Measurements from ENCODE around the gene NSRP1. TPM values are rescaled to one million over a fixed set of nuclear protein-coding genes. Genes with fewer than 3 reads are reported as not detected.
A peak's percentile ranks its signal among the peaks of the same experiment; 100 is the strongest.

Gene NSRP1
- total and polyA plus RNA-seq, 2 of the 13 experiments (the other 11 are each of a cell fraction or from before 2014, with no cell fraction given) = 7.0 to 14.3 TPM

- TF ChIP-seq ZNF646 (CRISPR knock-in tag; IDR thresholded peaks at IDR 0.05) (no peak), DRAP1 (CRISPR knock-in tag; IDR thresholded peaks at IDR 0.05) (peak; percentile 27), ZNF136 (CRISPR knock-in tag; IDR thresholded peaks at IDR 0.05; ENCODE audit: low read depth) (no peak), ZNF672 (CRISPR knock-in tag; IDR thresholded peaks at IDR 0.05) (no peak), TEF (CRISPR knock-in tag; IDR thresholded peaks at IDR 0.05) (no peak), TBX3 (IDR thresholded peaks at IDR 0.05; ENCODE audit: borderline replicate concordance) (no peak), ZNF280D (CRISPR knock-in tag; IDR thresholded peaks at IDR 0.05) (no peak), KMT2A (CRISPR knock-in tag; IDR thresholded peaks at IDR 0.05) (0 out of 2 replicates have a peak, but pooled peaks have one; percentile 31), ZNF639 (CRISPR knock-in tag; conservative IDR thresholded peaks at IDR 0.05) (no peak), ZNF570 (CRISPR knock-in tag; IDR thresholded peaks at IDR 0.05; ENCODE audit: borderline replicate concordance) (no peak), RFX5 (IDR thresholded peaks at IDR 0.05; ENCODE audit: low read depth, low read length) (no peak), ZNF558 (CRISPR knock-in tag; IDR thresholded peaks at IDR 0.05; ENCODE audit: borderline replicate concordance) (no peak), ZNF230 (CRISPR knock-in tag; IDR thresholded peaks at IDR 0.05) (no peak)
Measured at GRCh38 chr17:30222721-30223175, 106.1 kb downstream of the NSRP1 start (continued).

All from HepG2 (cell line).